SK-N-SH treated with all-trans-retinoic acid at 6 μM for 48 hours (cell line): Measurements from ENCODE around the gene AMY1C.

Source experiments
- ARNTL ChIP-seq: fragments of 450-650 bp; formaldehyde crosslinking; IDR thresholded peaks from 2 replicates; pipeline ENCODE4 v1.5.0; 2020; ENCODE audit warnings: low read depth, mild to moderate bottlenecking, moderate library complexity, borderline replicate concordance
- CSDC2 ChIP-seq: fragments of 250-450 bp; sonication (Bioruptor Pico); IDR thresholded peaks from 2 replicates; pipeline ENCODE4 v1.5.0; 2020; ENCODE audit warnings: mild to moderate bottlenecking, moderate library complexity
- SNAI2 ChIP-seq: fragments of 250-450 bp; sonication (Bioruptor Pico); IDR thresholded peaks from 2 replicates; pipeline ENCODE4 v1.5.0; 2020; ENCODE audit warnings: mild to moderate bottlenecking, moderate library complexity
- ZC3H10 ChIP-seq: fragments of 250-450 bp; sonication (Bioruptor Pico); IDR thresholded peaks from 2 replicates; pipeline ENCODE4 v1.5.1; 2021; ENCODE audit warnings: mild to moderate bottlenecking, moderate library complexity
- ZFP3 ChIP-seq: fragments of 250-450 bp; sonication (Bioruptor Pico); IDR thresholded peaks from 2 replicates; pipeline ENCODE4 v1.5.0; 2020; ENCODE audit warnings: mild to moderate bottlenecking, moderate library complexity
- ZFP30 ChIP-seq: fragments of 450-650 bp; formaldehyde crosslinking; IDR thresholded peaks from 2 replicates; pipeline ENCODE4 v1.5.0; 2022; ENCODE audit warnings: mild to moderate bottlenecking, moderate library complexity
- ZNF70 ChIP-seq: fragments of 450-650 bp; formaldehyde crosslinking; IDR thresholded peaks from 2 replicates; pipeline ENCODE4 v1.5.0; 2020; ENCODE audit warnings: mild to moderate bottlenecking, moderate library complexity
- TF ChIP-seq, protein P1 (sequence below): fragments of 250-450 bp; sonication (Bioruptor Pico); IDR thresholded peaks from 2 replicates; pipeline ENCODE4 v1.5.1; 2021; ENCODE audit warnings: mild to moderate bottlenecking, moderate library complexity

DNA sequence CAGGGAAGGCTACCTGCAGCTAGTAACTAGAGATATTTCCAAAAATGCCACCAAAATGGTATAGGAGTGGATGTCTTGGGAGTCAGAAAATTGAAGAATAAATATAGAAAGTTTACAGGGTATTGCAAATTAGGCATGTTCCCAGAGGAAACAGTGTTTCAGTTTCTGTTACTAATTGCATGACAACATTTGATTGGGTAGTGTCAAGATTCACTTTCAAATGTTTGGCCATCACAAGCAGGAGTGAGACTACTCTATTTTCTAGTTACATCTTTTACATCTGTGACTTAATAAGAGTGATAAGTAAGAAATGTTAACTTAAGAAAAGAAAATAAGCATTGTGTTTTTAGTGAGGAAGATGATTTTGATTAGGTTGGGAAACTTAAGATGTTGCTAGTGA, 30.2 kb downstream of the AMY1C start:
- TF ChIP-seq, protein P1, sequence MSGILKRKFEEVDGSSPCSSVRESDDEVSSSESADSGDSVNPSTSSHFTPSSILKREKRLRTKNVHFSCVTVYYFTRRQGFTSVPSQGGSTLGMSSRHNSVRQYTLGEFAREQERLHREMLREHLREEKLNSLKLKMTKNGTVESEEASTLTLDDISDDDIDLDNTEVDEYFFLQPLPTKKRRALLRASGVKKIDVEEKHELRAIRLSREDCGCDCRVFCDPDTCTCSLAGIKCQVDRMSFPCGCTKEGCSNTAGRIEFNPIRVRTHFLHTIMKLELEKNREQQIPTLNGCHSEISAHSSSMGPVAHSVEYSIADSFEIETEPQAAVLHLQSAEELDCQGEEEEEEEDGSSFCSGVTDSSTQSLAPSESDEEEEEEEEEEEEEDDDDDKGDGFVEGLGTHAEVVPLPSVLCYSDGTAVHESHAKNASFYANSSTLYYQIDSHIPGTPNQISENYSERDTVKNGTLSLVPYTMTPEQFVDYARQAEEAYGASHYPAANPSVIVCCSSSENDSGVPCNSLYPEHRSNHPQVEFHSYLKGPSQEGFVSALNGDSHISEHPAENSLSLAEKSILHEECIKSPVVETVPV (CRISPR knock-in tag) = no peak
- TF ChIP-seq ZC3H10 (CRISPR knock-in tag) (no peak), SNAI2 (no peak), CSDC2 (CRISPR knock-in tag) (no peak), ZFP3 (CRISPR knock-in tag) (no peak), ZNF70 (CRISPR knock-in tag) (no peak), ZFP30 (CRISPR knock-in tag) (no peak), ARNTL (CRISPR knock-in tag) (no peak)
